Osteocyte (in vitro differentiated cells): ENCODE results near the gene FAM13C. TPM values are rescaled to one million over a fixed set of nuclear protein-coding genes. Genes with fewer than 3 reads are reported as not detected.

Experiments
- DNase-seq: peaks from one replicate; pipeline ENCODE4 v3.0.0; 2021; ENCODE audit warnings: mixed read lengths; ENCODE audit not compliant: unreplicated experiment; ENCODE audit errors: extremely low spot score
- H3K27ac Mint-ChIP-seq: one replicate; pipeline ENCODE4 v1.8.0; 2021; ENCODE audit warnings: mild to moderate bottlenecking, mixed read lengths; ENCODE audit not compliant: unreplicated experiment
- H3K27me3 Mint-ChIP-seq: one replicate; pipeline ENCODE4 v1.8.0; 2021; ENCODE audit warnings: mixed read lengths; ENCODE audit not compliant: unreplicated experiment
- H3K36me3 Mint-ChIP-seq: one replicate; pipeline ENCODE4 v1.8.0; 2021; ENCODE audit warnings: mixed read lengths; ENCODE audit not compliant: unreplicated experiment
- H3K4me1 Mint-ChIP-seq: one replicate; pipeline ENCODE4 v1.8.0; 2021; ENCODE audit warnings: mixed read lengths; ENCODE audit not compliant: unreplicated experiment
- H3K4me3 Mint-ChIP-seq: one replicate; pipeline ENCODE4 v1.8.0; 2021; ENCODE audit warnings: mild to moderate bottlenecking, moderate library complexity, mixed read lengths; ENCODE audit not compliant: unreplicated experiment
- H3K9me3 Mint-ChIP-seq: one replicate; pipeline ENCODE4 v1.8.0; 2021; ENCODE audit warnings: mixed read lengths; ENCODE audit not compliant: unreplicated experiment
- CTCF ChIP-seq: fragments of 200-600 bp; sonication (generic); IDR thresholded peaks from 2 replicates; pipeline ENCODE4 v1.5.0; 2021; ENCODE audit warnings: antibody characterized with exemption, mild to moderate bottlenecking, moderate library complexity
- total RNA-seq: library from RNA; stranded (reverse); gene quantifications from 2 replicates; pipeline ENCODE4 v1.2.1, GENCODE V29; 2021

Gene FAM13C
- total RNA-seq, 1 donor from 2014 or later, result 3.2 TPM

DNA sequence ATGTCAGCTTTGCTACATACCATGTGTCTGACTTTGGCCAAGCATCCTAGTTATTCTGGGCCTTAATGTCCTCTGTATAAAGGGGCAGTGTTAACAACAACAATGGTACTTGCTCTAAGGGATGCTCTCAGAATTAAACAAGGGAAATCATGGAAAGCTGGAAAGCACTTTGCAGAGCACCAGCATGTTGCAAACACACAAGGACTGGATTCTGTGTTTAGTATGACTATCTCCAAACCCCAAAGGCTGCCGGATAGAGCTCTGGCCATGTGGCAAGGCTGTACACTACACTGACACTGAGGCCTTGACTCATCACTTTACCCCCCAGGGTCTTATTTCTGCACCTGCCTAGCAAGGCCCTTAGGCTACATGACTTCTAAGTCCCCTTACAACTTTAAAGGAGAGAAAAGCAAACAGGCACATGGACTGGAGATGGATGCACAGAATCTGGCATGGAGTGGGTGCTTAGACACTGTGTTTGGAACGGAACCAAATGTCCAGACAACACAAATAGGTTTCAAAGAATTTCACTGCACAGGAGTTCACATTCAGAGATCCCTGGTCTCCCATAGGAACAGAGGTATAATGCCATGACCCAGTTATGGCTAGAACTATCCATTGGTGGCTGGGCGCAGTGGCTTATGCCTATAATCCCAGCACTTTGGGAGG lies 74.6 kb downstream of the FAM13C start:
- TF ChIP-seq CTCF, result no peak
- H3K36me3 Mint-ChIP-seq, result no peaks in the 10 kb centered on the region
- no peaks in the 10 kb centered on the region for H3K4me1 Mint-ChIP-seq
- H3K27ac Mint-ChIP-seq, result no peak overlapping the region
- no peak overlapping the region for H3K4me3 Mint-ChIP-seq
- peaks cover 6% of the 10 kb centered on the region for H3K27me3 Mint-ChIP-seq
- H3K9me3 Mint-ChIP-seq, result no peaks in the 10 kb centered on the region
- DNase-seq, result no peak

DNA sequence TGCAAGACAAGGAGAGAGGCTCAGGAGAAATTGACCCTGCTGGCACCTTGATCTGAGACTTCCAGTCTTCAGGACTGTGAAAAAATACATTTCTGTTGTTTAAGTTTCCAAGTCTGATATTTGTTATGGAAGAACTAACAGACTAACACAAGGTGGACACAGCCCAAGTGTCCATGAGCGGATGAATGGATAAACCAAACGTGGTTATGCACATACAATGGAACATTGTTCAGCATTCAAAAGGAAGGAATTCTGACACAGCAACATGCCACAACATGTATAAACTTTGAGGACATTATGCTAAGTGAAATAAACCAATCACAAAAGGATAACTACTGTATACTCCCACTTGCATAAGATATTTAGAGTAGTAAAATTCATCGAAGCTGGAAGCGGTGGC lies 76.5 kb downstream of the FAM13C start:
- Mint-ChIP-seq H3K36me3 (no peaks in the 10 kb centered on the region), H3K9me3 (no peaks in the 10 kb centered on the region)

GRCh38 chr10:59285073-59285472 lies 77.3 kb downstream of the FAM13C start:
- H3K27me3 Mint-ChIP-seq, result peaks cover 12% of the 10 kb centered on the region
- TF ChIP-seq CTCF, result no peak
- no peaks in the 10 kb centered on the region for H3K36me3 Mint-ChIP-seq
- DNase-seq, result no peak
- no peak overlapping the region for H3K27ac Mint-ChIP-seq
- no peaks in the 10 kb centered on the region for H3K4me1 Mint-ChIP-seq
- no peaks in the 10 kb centered on the region for H3K9me3 Mint-ChIP-seq
- H3K4me3 Mint-ChIP-seq, result no peak overlapping the region

More for the DNA sequence above, 76.5 kb downstream of the FAM13C start:
- no peak overlapping the region for H3K4me3 Mint-ChIP-seq
- peaks cover 12% of the 10 kb centered on the region for H3K27me3 Mint-ChIP-seq
- no peak overlapping the region for H3K27ac Mint-ChIP-seq
- DNase-seq, result no peak
- no peak for TF ChIP-seq CTCF
- H3K4me1 Mint-ChIP-seq, result no peaks in the 10 kb centered on the region

DNA sequence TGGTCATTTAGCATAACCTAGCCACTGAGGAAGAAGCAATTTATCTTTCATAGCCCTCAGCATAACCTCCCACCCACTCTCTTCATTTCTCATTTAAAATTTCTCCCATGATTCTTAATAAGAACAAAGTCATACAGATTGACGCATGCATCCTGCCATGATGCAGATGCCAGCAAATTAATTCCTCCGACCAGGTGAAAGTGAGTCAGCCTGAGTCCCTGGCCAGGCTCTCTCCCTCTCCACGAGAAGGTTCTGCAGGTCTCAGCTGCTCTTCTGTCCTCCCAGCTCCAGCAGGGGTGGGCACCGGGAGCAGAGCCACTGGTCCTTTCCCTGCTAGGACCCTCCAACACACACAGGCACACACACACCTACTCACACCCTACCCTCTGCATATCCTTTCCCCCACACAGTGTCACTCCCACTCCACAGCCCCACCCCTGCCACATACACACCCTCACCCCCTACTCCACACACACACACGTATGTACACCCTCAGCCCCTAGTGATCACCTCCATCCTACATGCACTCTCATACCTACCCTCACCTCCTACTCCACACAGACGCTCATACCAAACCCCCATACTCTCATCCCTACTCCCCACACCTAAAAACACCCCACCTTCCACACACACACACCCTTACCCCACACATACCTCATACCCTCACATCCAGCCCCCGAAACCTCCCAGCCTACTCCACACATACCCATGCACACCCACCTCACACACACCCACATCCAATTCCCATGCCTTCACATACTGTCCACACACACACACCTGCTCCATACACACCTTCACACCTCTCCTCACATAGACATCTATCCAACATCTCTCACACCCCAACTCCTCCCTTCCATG lies 78.0 kb downstream of the FAM13C start:
- Mint-ChIP-seq H3K4me1 (no peaks in the 10 kb centered on the region), H3K4me3 (no peak overlapping the region), H3K9me3 (no peaks in the 10 kb centered on the region), H3K27ac (no peak overlapping the region), H3K27me3 (peaks cover 12% of the 10 kb centered on the region), H3K36me3 (no peaks in the 10 kb centered on the region)
- DNase-seq, result no peak
- no peak for TF ChIP-seq CTCF

DNA sequence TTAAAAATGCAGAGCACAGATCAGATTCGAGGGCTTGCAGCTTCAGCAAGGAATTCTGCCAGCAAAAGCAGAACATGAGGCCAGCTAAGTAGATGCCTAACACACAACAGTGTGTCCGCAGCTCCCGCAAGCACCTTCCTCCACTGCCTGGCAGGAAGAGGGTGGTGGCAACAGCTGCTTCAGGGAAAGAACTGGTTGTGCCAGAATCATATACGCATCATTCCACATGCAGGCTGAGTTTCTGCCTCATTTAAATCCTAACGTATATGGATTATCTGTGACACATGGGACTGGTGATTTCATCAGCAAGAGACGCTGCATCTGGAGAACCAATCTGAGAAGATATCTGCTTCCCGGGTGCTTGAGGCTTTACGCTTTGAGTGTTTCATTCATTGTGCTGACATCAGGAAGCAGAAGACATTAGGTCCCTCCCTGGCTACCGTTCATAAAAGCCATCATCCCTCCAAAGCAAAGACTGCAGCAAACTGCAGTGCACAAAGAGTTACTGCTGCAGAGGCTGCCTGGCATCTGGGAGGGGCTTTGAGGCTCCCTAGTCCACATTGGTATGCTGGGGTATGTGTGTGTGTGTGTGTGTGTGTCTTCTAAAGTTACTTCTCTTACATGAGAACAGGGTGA lies 78.8 kb downstream of the FAM13C start:
- no peak overlapping the region for H3K4me3 Mint-ChIP-seq
- TF ChIP-seq CTCF, result no peak
- peaks cover 10% of the 10 kb centered on the region for H3K27me3 Mint-ChIP-seq
- H3K27ac Mint-ChIP-seq, result no peak overlapping the region
- no peaks in the 10 kb centered on the region for H3K36me3 Mint-ChIP-seq
- no peak for DNase-seq
- no peaks in the 10 kb centered on the region for H3K9me3 Mint-ChIP-seq
- no peaks in the 10 kb centered on the region for H3K4me1 Mint-ChIP-seq
